ENCODE data around the gene TBC1D17. TPM values are rescaled to one million over a fixed set of nuclear protein-coding genes. Genes with fewer than 3 reads are reported as not detected.
A peak's percentile ranks its signal among the peaks of the same experiment; 100 is the strongest.

TBC1D17 gene
- total RNA-seq, 1 donor = 21.4 TPM

GRCh38 chr19:49831592-49831991, 45.9 kb upstream of the TBC1D17 start:
- Histone ChIP-seq H3K4me3 (ENCODE audit: insufficient read depth, low read length) (no peak overlapping the region), H3K27me3 (ENCODE audit: insufficient read depth, low read length) (no peaks in the 10 kb centered on the region), H3K36me3 (ENCODE audit: insufficient read depth, low read length) (peaks cover 26% of the 10 kb centered on the region), H2AFZ (ENCODE audit: low read length) (no peak overlapping the region), H4K20me1 (ENCODE audit: insufficient read depth, low read length) (peaks cover 14% of the 10 kb centered on the region), H3K27ac (ENCODE audit: low read depth, low read length) (no peak overlapping the region), H3K9me3 (ENCODE audit: low read depth, low read length) (no peaks in the 10 kb centered on the region), H3K4me2 (ENCODE audit: insufficient read depth, low read length) (no peak overlapping the region), H3K79me2 (ENCODE audit: insufficient read depth, low read length) (peaks cover 11% of the 10 kb centered on the region), H3K4me1 (ENCODE audit: insufficient read depth, low read length) (peaks cover 10% of the 10 kb centered on the region)
- no peak for TF ChIP-seq CTCF (IDR thresholded peaks at IDR 0.05; ENCODE audit: extremely low read depth, low read depth, low read length)
- peak; percentile 65 for DNase-seq (ENCODE audit: insufficient read length, low spot score, missing footprints)

- peaks cover 31% of the 10 kb centered on the region for H3K36me3 ChIP-seq (ENCODE audit: insufficient read depth, low read length)
Observed at GRCh38 chr19:49832556-49832955, 44.9 kb upstream of the TBC1D17 start.

GRCh38 chr19:49833599-49833998, 43.9 kb upstream of the TBC1D17 start:
- Histone ChIP-seq H3K4me1 (ENCODE audit: insufficient read depth, low read length) (peaks cover 10% of the 10 kb centered on the region), H2AFZ (ENCODE audit: low read length) (no peak overlapping the region), H3K4me2 (ENCODE audit: insufficient read depth, low read length) (no peak overlapping the region), H3K4me3 (ENCODE audit: insufficient read depth, low read length) (no peak overlapping the region), H3K27me3 (ENCODE audit: insufficient read depth, low read length) (no peaks in the 10 kb centered on the region), H3K36me3 (ENCODE audit: insufficient read depth, low read length) (peaks cover 42% of the 10 kb centered on the region), H3K9me3 (ENCODE audit: low read depth, low read length) (no peaks in the 10 kb centered on the region), H3K27ac (ENCODE audit: low read depth, low read length) (no peak overlapping the region), H3K79me2 (ENCODE audit: insufficient read depth, low read length) (no peaks in the 10 kb centered on the region), H4K20me1 (ENCODE audit: insufficient read depth, low read length) (peaks cover 4% of the 10 kb centered on the region)
- TF ChIP-seq CTCF (IDR thresholded peaks at IDR 0.05; ENCODE audit: extremely low read depth, low read depth, low read length) = no peak
- DNase-seq (ENCODE audit: insufficient read length, low spot score, missing footprints) = peak; percentile 47

More at GRCh38 chr19:49832556-49832955, 44.9 kb upstream of the TBC1D17 start:
- Histone ChIP-seq H3K27me3 (ENCODE audit: insufficient read depth, low read length) (no peaks in the 10 kb centered on the region), H4K20me1 (ENCODE audit: insufficient read depth, low read length) (peaks cover 6% of the 10 kb centered on the region), H3K79me2 (ENCODE audit: insufficient read depth, low read length) (peaks cover 1% of the 10 kb centered on the region), H3K4me2 (ENCODE audit: insufficient read depth, low read length) (no peak overlapping the region), H3K4me3 (ENCODE audit: insufficient read depth, low read length) (no peak overlapping the region), H3K27ac (ENCODE audit: low read depth, low read length) (peak overlapping the region; percentile 4), H3K9me3 (ENCODE audit: low read depth, low read length) (no peaks in the 10 kb centered on the region), H2AFZ (ENCODE audit: low read length) (no peak overlapping the region), H3K4me1 (ENCODE audit: insufficient read depth, low read length) (peaks cover 10% of the 10 kb centered on the region)
- DNase-seq (ENCODE audit: insufficient read length, low spot score, missing footprints) = peak; percentile 91
- TF ChIP-seq CTCF (IDR thresholded peaks at IDR 0.05; ENCODE audit: extremely low read depth, low read depth, low read length) = no peak

GRCh38 chr19:49835562-49835961, 41.9 kb upstream of the TBC1D17 start:
- no peak overlapping the region for H3K4me2 ChIP-seq (ENCODE audit: insufficient read depth, low read length)
- no peak for TF ChIP-seq CTCF (IDR thresholded peaks at IDR 0.05; ENCODE audit: extremely low read depth, low read depth, low read length)
- peaks cover 58% of the 10 kb centered on the region for H3K36me3 ChIP-seq (ENCODE audit: insufficient read depth, low read length)
- no peaks in the 10 kb centered on the region for H3K9me3 ChIP-seq (ENCODE audit: low read depth, low read length)
- no peak overlapping the region for H3K4me3 ChIP-seq (ENCODE audit: insufficient read depth, low read length)
- no peak overlapping the region for H3K27ac ChIP-seq (ENCODE audit: low read depth, low read length)
- DNase-seq (ENCODE audit: insufficient read length, low spot score, missing footprints) = peak; percentile 41
- no peaks in the 10 kb centered on the region for H3K27me3 ChIP-seq (ENCODE audit: insufficient read depth, low read length)
- H4K20me1 ChIP-seq (ENCODE audit: insufficient read depth, low read length) = no peaks in the 10 kb centered on the region
- no peaks in the 10 kb centered on the region for H3K79me2 ChIP-seq (ENCODE audit: insufficient read depth, low read length)
- H2AFZ ChIP-seq (ENCODE audit: low read length) = no peak overlapping the region
- peaks cover 10% of the 10 kb centered on the region for H3K4me1 ChIP-seq (ENCODE audit: insufficient read depth, low read length)

Data from osteoblast (primary cell).